ENCODE results near the gene ZNF280D. TPM values are rescaled to one million over a fixed set of nuclear protein-coding genes. Genes with fewer than 3 reads are reported as not detected.

The ZNF280D gene
- total RNA-seq, 2 donors from 2014 or later, result 35.1 to 44.2 TPM

- 95% methylated on average over 2 of the region's 2 CpGs for WGBS
- Histone ChIP-seq H3K27me3 (replicated peaks; ENCODE audit: insufficient read depth) (no peaks in the 10 kb centered on the region), H3K4me1 (replicated peaks) (no peaks in the 10 kb centered on the region), H3K27ac (no peak overlapping the region), H3K9me3 (no peaks in the 10 kb centered on the region), H3K4me3 (no peak overlapping the region), H3K36me3 (no peaks in the 10 kb centered on the region)
- no peak for TF ChIP-seq POLR2AphosphoS5 (IDR thresholded peaks at IDR 0.05)
- no peak for TF ChIP-seq POLR2A (IDR thresholded peaks at IDR 0.05)
- no peak for TF ChIP-seq CTCF (IDR thresholded peaks at IDR 0.05)
- DNase-seq (ENCODE audit: low spot score), result no peak
- intact Hi-C loops (cut with DNase I), result no loop called here
These were observed 115.7 kb downstream of the ZNF280D start for GRCh38 chr15:56617628-56618027.

DNA sequence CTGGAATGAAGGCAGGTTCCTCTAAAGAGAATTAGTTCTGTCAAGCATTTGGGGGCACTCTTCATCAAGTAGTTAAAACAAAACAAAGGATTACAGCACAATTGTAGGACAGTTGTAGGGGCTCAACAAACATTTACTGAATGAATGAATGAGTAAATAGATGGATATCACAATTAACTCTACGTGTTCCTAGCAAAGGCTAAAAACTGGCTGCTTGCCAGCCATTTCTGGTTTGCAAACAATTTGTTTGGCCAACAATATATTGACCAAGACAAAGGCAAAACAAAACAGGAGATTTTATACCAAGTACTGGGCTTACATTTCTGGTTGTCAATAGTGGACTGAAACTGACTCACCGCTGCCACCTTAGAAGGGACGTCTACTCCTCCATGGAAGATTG is 116.8 kb downstream of the ZNF280D start:
- H3K9me3 ChIP-seq, result no peaks in the 10 kb centered on the region
- 66% methylated on average over 3 of the region's 3 CpGs for WGBS
- H3K4me1 ChIP-seq (replicated peaks), result no peaks in the 10 kb centered on the region
- intact Hi-C loops (cut with DNase I), result no loop called here
- no peaks in the 10 kb centered on the region for H3K36me3 ChIP-seq
- H3K27ac ChIP-seq, result no peak overlapping the region
- no peaks in the 10 kb centered on the region for H3K27me3 ChIP-seq (replicated peaks; ENCODE audit: insufficient read depth)
- no peak for DNase-seq (ENCODE audit: low spot score)
- no peak overlapping the region for H3K4me3 ChIP-seq
- TF ChIP-seq POLR2A (IDR thresholded peaks at IDR 0.05), result no peak
- no peak for TF ChIP-seq CTCF (IDR thresholded peaks at IDR 0.05)
- no peak for TF ChIP-seq POLR2AphosphoS5 (IDR thresholded peaks at IDR 0.05)

- Histone ChIP-seq H3K27me3 (replicated peaks; ENCODE audit: insufficient read depth) (no peaks in the 10 kb centered on the region), H3K4me3 (no peak overlapping the region), H3K27ac (no peak overlapping the region), H3K4me1 (replicated peaks) (no peaks in the 10 kb centered on the region), H3K9me3 (no peaks in the 10 kb centered on the region), H3K36me3 (no peaks in the 10 kb centered on the region)
- no peak for DNase-seq (ENCODE audit: low spot score)
- WGBS, result 81% methylated on average over 4 of the region's 4 CpGs
- TF ChIP-seq POLR2A (IDR thresholded peaks at IDR 0.05) (no peak), CTCF (IDR thresholded peaks at IDR 0.05) (no peak), POLR2AphosphoS5 (IDR thresholded peaks at IDR 0.05) (no peak)
- intact Hi-C loops (cut with DNase I), result no loop called here
These were observed 119.5 kb downstream of the ZNF280D start for GRCh38 chr15:56613811-56614210.

- TF ChIP-seq CTCF (IDR thresholded peaks at IDR 0.05) (no peak), POLR2A (IDR thresholded peaks at IDR 0.05) (no peak), POLR2AphosphoS5 (IDR thresholded peaks at IDR 0.05) (no peak)
- no peaks in the 10 kb centered on the region for H3K9me3 ChIP-seq
- intact Hi-C loops (cut with DNase I), result no loop called here
- H3K4me1 ChIP-seq (replicated peaks), result no peaks in the 10 kb centered on the region
- no peak overlapping the region for H3K4me3 ChIP-seq
- DNase-seq (ENCODE audit: low spot score), result no peak
- 29% methylated on average over 1 of the region's 1 CpG for WGBS
- H3K27ac ChIP-seq, result no peak overlapping the region
- H3K36me3 ChIP-seq, result no peaks in the 10 kb centered on the region
- H3K27me3 ChIP-seq (replicated peaks; ENCODE audit: insufficient read depth), result no peaks in the 10 kb centered on the region
These were observed 124.3 kb downstream of the ZNF280D start for GRCh38 chr15:56608993-56609392.

DNA sequence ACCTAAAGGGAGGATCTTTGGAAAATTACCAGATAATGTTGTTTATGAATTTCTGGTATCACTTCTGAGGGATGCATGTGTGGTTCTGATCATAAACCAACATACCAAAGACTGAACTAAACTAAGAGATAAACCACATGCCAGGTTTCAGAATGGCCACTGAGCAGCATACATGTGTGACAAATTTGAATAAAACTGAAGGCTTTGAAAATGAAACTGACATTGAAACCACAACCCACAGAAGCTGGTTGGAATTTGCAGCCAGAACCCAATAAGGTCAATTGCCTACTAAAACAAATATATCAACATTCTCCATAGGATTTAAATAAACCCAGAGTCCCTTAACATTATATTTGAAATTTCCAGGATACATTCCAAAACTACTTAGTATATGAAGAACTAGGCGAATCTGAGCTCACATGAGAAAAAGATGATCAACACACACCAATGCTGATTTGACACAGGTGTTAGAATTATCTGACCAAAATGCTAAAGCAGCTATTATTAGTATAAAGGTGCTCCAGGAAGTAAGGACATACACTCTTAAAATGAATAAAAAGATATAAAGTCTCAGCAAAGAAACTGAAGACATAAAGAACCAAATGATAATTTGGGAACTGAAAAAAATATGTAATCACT is 125.0 kb downstream of the ZNF280D start:
- TF ChIP-seq POLR2AphosphoS5 (IDR thresholded peaks at IDR 0.05) (no peak), POLR2A (IDR thresholded peaks at IDR 0.05) (no peak)
- Histone ChIP-seq H3K36me3 (no peaks in the 10 kb centered on the region), H3K4me3 (no peak overlapping the region), H3K27ac (no peak overlapping the region), H3K4me1 (replicated peaks) (no peaks in the 10 kb centered on the region), H3K9me3 (no peaks in the 10 kb centered on the region), H3K27me3 (replicated peaks; ENCODE audit: insufficient read depth) (no peaks in the 10 kb centered on the region)
- WGBS, result 83% methylated on average over 1 of the region's 1 CpG
- intact Hi-C loops (cut with DNase I), result no loop called here
- no peak for DNase-seq (ENCODE audit: low spot score)
